H7 (cell line): Measurements from ENCODE around the gene LARP6. TPM values are rescaled to one million over a fixed set of nuclear protein-coding genes. Genes with fewer than 3 reads are reported as not detected.
A peak's percentile ranks its signal among the peaks of the same experiment; 100 is the strongest.

ENCODE experiments used
- DNase-seq: peaks from one replicate; pipeline ENCODE4 v3.0.0; 2012
- H3K27me3 ChIP-seq: 2 replicates; pipeline ENCODE4 v1.6.0; 2011; ENCODE audit warnings: mild to moderate bottlenecking, low read length; ENCODE audit not compliant: control insufficient read depth, insufficient read depth
- H3K36me3 ChIP-seq: replicated peaks from 2 replicates; pipeline ENCODE4 v1.5.1; 2011; ENCODE audit warnings: low read length; ENCODE audit not compliant: control insufficient read depth, insufficient read depth
- H3K4me3 ChIP-seq: 2 replicates; pipeline ENCODE4 v1.5.1; 2011; ENCODE audit warnings: low read depth, mild to moderate bottlenecking, control low read depth, low read length, moderate library complexity; ENCODE audit not compliant: insufficient read depth
- total RNA-seq: library from RNA; depleted of rRNA; stranded (reverse); fragments of >200 nt; shearing (Covaris generic); gene quantifications from 2 replicates; pipeline ENCODE4 v1.2.3, GENCODE V29; 2014

Gene LARP6
- total RNA-seq, 1 experiment from 2014 or later, result 22.9 TPM

GRCh38 chr15:70853318-70853972 is 512 bp downstream of the LARP6 start:
- peaks cover 2% of the 10 kb centered on the region; the same call in 1 of the 2 replicates for H3K27me3 ChIP-seq
- peak overlapping the region; percentile 76 for H3K4me3 ChIP-seq
- peaks cover 3% of the 10 kb centered on the region; the same call in 1 of the 2 replicates for H3K36me3 ChIP-seq
- peak; percentile 86 for DNase-seq

DNA sequence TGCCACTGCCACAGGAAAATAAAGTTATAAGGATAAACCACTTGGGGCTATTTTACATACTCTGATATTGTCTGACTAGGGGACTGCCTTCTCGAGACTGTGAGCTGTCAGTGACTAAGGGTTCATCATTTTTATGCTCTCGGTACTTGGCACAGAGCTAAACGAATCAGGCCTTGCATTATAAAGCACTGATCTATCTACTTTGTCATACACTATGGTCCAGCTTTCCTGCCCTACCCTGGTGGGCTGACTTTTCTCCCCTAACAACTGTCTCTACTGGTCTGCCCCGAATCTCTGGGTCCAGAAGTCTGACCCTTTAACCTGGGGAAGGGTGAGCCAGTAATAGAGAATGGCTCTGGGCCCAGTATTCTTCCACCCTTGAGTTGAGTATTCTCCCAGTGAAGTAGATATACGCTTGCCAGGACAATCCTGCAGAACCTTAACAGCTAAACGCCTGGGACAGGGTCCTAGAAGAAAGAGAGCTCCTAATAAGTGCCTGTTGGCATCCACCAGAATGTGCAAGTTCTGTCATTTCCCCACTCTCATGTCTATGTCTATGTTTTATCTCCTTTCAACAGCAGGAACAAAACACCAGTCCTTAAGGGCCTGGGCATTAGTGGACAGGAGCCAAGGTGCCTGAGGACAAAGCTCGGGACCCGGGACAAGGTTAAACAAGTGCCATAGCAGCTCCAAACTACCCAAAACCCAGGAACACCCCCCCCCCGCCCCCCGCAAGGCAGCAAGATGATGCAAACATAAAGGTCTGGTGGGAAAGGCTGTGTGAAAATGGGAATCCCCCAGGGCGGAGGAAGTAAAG is 1.2 kb downstream of the LARP6 start:
- Histone ChIP-seq H3K4me3 (peak overlapping the region; percentile 76), H3K27me3 (peaks cover 2% of the 10 kb centered on the region; the same call in 1 of the 2 replicates), H3K36me3 (peaks cover 3% of the 10 kb centered on the region; the same call in 1 of the 2 replicates)
- DNase-seq, result no peak

DNA sequence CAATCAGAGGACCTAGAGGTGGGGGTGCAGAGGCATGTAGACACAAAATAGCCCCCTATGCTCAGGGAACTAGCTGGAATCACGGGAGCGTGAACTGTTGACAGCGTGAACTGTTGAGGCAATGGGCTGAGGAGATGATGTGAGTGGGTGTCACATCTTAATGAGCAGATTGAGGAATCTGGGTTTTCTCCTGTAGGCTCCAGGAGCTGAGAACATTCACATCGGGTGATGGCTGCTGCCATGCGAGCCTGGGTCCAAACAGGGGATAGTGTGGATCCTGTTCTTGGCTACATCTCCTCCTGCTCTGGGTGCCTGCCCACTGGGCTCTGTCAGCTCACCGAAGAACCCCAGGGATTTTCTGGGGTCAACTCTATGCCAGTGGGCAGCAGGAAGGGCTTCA is 2.1 kb downstream of the LARP6 start:
- H3K27me3 ChIP-seq, result peaks cover 2% of the 10 kb centered on the region; the same call in 1 of the 2 replicates
- no peak for DNase-seq
- peaks cover 3% of the 10 kb centered on the region; the same call in 1 of the 2 replicates for H3K36me3 ChIP-seq
- no peak overlapping the region for H3K4me3 ChIP-seq

DNA sequence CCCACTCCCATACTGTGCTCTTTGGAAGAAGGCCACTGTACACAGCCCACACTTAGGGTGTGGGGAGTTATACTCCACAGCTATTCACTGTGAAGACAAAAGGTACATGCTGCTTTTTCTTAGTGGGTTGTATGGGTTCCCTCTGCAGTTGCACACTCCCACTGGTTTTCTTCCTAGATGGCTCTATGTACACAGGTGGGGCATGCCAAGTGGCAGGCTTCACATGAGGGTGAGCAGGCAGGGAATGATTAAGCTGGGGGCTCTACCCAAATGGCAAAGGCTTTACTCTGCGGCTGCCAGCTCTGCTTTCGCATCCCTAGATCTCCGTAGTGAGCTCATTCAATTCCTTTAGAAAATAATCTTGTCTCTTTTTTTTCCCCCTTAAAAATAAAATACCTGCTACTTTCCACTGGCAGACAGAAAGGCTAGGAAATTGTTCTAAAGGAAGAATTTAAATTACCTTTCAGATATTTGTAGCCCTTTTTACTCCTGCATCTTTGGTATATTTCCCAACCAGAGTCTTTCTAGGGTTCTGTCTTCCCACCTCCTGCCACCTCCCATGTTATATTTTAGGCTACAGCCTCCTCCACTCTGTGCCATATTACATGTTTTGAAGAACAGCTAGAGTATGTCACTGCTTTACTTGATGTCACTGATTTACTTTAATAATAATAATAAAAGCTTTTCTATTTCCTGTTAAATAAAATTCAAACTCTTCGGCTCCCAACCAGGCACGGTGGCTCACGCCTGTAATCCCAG is 8.2 kb downstream of the LARP6 start:
- Histone ChIP-seq H3K27me3 (no peaks in the 10 kb centered on the region), H3K4me3 (no peak overlapping the region), H3K36me3 (no peaks in the 10 kb centered on the region)
- DNase-seq, result no peak

DNA sequence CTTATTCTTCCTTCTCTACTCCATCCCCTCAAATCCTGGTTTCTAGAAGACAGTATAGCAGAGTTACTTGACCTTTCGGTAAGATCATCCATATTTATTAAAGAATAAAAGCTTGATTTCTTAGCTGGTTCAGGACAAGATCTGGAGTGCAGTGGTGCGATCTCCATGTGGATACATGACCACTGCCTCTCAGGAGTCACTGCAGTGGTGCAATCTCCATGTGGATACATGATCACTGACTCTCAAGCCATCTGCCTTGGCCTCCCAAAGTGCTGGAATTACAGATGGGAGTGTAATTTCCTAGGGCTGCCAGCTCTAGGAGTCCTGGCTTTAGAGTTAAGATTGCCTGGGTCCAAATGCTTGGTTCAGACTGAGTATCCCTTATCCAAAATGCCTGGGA is 16.5 kb downstream of the LARP6 start:
- no peak for DNase-seq
- Histone ChIP-seq H3K4me3 (no peak overlapping the region), H3K27me3 (no peaks in the 10 kb centered on the region), H3K36me3 (peaks cover 2% of the 10 kb centered on the region)

GRCh38 chr15:70835841-70836240 is 18.1 kb downstream of the LARP6 start:
- H3K27me3 ChIP-seq, result no peaks in the 10 kb centered on the region
- DNase-seq, result no peak
- H3K36me3 ChIP-seq, result peaks cover 3% of the 10 kb centered on the region
- H3K4me3 ChIP-seq, result no peak overlapping the region

DNA sequence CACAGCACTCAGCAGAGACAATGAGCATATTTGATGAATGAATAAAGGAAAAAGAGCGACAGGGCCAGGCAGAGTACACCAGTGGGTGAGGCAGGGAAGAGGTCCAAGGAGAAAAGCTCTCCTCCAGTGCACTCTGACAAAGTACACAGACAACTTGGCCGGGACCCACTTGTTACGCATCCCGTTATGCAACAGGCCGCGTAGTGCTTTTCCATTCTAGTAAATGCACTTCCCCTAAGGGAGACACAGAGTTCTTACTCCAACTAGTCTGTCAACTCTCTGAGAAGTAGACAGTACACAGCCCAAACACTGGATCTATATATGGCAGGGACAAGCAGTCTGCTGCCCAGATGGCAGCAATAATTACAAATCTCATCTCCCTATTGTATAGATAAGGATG is 18.5 kb downstream of the LARP6 start:
- no peak for DNase-seq
- H3K27me3 ChIP-seq, result no peaks in the 10 kb centered on the region
- peaks cover 3% of the 10 kb centered on the region for H3K36me3 ChIP-seq
- H3K4me3 ChIP-seq, result no peak overlapping the region

DNA sequence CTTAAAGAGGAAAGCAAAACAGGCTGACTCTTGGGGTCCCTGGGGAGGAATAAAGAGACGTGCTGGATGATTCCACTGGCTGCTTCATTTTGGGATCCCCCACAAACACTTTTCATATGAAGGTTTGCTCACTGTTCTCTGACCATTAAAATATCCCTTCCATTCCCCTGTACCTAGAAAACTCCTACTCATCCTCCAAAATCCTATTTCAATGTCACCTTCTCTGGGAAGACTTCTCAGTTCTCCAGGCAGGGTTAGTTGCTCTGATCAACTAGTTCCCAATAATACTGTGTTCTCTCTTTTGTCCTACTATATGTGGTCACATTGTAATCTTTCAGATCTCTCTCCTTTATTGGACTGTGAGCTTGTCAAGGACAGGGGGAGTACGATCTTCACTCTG is 19.0 kb downstream of the LARP6 start:
- peaks cover 3% of the 10 kb centered on the region for H3K36me3 ChIP-seq
- H3K4me3 ChIP-seq, result no peak overlapping the region
- DNase-seq, result no peak
- H3K27me3 ChIP-seq, result no peaks in the 10 kb centered on the region

DNA sequence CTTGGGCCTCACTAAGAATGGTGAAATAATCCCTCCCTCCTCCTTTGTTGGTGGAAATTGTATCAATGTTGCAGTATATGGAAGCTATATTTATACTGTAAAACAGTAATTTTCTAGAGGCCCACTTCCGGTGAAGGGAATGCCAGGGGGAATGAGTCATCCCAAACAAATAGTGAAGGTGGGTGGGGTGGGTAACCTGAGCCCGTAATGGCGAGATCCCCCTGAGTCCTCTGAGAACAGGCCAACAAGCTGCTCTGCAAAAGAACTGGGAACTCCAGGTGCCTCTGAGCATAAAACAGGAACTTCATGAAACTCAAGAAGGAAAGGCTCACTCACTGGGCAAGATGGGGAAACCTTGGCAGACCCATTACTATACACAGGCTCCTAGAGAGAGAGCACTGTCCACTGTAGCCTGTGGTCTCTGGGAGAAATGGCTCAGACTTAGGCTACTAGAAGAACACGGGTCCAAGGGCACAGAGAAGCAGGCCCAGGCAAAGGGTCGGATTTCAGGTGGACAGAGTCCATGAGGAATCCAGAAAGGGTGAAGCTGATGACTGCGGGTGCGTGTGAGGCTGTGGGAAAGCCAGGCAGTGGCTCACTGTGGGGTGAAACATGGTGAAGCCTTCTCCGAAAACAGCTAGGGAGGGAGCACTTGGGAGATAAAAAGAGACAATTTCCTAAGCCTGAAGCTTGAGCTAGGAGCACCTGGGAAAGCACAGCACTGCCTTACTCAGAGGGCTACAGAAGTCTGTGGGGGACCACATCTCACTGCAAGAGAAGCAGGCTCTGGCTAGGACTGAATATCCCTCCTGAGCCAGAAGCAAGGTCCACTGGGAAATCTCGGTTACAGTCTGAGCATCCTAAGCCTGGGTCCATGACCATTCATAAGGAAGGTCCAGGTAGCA is 19.8 kb downstream of the LARP6 start:
- DNase-seq, result peak; percentile 63
- Histone ChIP-seq H3K4me3 (no peak overlapping the region), H3K36me3 (peaks cover 3% of the 10 kb centered on the region), H3K27me3 (no peaks in the 10 kb centered on the region)

- Histone ChIP-seq H3K36me3 (peaks cover 3% of the 10 kb centered on the region), H3K4me3 (no peak overlapping the region), H3K27me3 (no peaks in the 10 kb centered on the region)
- no peak for DNase-seq
These were observed 20.5 kb downstream of the LARP6 start for GRCh38 chr15:70833422-70833821.

DNA sequence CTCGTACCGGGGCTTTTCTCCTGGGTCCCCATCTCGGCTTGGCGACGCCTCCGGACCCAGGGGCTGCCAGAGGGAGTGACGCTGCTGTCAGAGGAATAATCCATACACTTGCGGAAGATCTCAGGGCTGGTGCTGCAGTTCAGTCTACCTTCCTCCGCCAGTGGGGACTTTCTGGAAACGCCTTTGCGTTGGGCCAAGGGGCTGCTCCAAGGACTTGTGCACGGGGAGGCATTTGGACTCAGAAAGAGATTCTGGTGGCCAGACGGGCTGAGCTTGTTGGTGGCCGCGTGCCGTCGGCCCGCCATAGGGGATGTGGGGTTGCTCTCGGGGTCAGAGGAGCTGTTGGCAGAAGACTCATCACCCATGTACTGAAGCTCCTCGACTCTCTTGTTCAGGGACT is 21.8 kb downstream of the LARP6 start:
- DNase-seq, result no peak
- Histone ChIP-seq H3K36me3 (peaks cover 3% of the 10 kb centered on the region), H3K4me3 (no peak overlapping the region), H3K27me3 (no peaks in the 10 kb centered on the region)

DNA sequence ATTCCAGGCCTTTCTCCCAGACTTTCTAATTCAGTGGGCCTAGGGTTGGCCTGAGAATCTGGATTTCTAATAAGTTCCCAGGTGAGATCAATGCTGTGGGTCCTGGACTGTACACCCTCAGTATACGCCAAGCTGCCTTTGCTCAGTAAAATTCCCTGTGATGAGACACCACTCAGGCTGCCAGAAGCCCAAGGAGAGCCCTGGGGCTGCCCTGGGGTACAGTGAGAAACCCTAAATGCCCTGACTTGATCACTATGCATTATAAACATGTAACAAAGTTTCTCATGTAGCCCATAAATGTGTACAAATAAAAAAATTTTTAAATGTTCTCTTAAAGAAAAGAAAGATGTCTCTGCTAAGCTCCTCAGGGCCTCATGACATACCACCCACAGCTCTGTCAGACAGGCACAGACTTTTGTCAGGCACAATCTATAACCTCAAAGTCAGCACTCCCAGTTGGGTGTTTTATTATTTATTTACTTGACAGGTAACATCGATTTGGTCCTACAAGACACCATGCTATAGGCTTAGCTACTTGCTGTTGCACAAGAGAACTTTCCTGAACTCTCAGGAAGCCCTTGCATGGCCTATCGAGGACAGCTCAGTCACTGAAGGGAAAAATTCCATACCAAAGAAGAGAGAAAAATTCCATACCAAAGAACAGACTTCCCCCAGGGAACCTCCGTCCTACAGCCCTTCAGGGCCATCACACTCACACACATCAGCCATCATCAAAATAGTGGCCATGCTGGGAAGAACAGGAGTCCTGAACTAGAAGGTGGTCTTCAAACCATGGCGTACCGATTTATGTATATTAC is 22.7 kb downstream of the LARP6 start:
- H3K4me3 ChIP-seq, result no peak overlapping the region
- H3K36me3 ChIP-seq, result peaks cover 3% of the 10 kb centered on the region
- H3K27me3 ChIP-seq, result no peaks in the 10 kb centered on the region
- DNase-seq, result no peak

DNA sequence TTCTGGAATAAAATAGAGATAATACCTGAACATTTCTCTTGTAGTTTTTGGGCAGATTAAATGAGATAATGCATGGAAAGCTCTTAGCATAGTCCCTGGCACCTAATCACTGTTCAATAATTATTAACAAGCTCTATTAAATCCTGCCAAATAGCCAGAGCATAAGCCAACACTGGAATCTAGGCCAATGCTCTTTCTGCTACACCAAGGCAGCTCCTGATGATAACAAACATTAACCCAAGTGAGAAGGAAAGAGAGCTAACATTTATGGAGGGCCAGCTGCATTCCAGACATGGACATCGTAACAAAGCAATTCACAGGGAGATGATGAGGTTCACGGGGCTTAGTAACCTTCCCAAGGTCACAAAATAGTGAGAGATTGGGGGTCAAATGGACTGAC is 23.3 kb downstream of the LARP6 start:
- H3K36me3 ChIP-seq, result peaks cover 3% of the 10 kb centered on the region
- DNase-seq, result no peak
- no peak overlapping the region for H3K4me3 ChIP-seq
- H3K27me3 ChIP-seq, result no peaks in the 10 kb centered on the region
